Tibial artery (tissue), 4 donors: ENCODE data around the gene IL21R.
"Not testable (repeated sequence)": the region's sequence is repeated elsewhere in the genome, so short reads cannot be mapped to it uniquely, and the experiment has no call there.

Experiments
- DNase-seq, 2 donors: peaks; one replicate each; pipeline ENCODE4 v3.0.0-alpha.2; 2019
- H3K27ac ChIP-seq, 2 donors: fragments of 200-600 bp; sonication (generic) in 1 of 2; 1 replicate in 1 of 2; 2 replicates in 1 of 2; pipeline ENCODE4 v1.5.1; 2018 to 2019; ENCODE audit warnings: mild to moderate bottlenecking in 1 of 2
- H3K27me3 ChIP-seq, 2 donors: fragments of 200-600 bp; sonication (generic) in 1 of 2; one replicate each; pipeline versions ENCODE4 v1.5.1 to v1.6.0; 2016 to 2019
- H3K36me3 ChIP-seq, 3 donors: fragments of 200-600 bp; sonication (generic) in 2 of 3; one replicate each; pipeline ENCODE4 v1.5.1; 2016 to 2019; ENCODE audit warnings: mild to moderate bottlenecking in 2 of 3
- H3K4me1 ChIP-seq, 4 donors: fragments of 200-600 bp; sonication (generic) in 2 of 4; 1 replicate in 3 of 4; 2 replicates in 1 of 4; pipeline ENCODE4 v1.5.1; 2016 to 2019
- H3K4me3 ChIP-seq, 2 donors: fragments of 200-600 bp; sonication (generic) in 1 of 2; 1 replicate in 1 of 2; 2 replicates in 1 of 2; pipeline ENCODE4 v1.5.1; 2018 to 2019; ENCODE audit warnings: mild to moderate bottlenecking in 2 of 2
- H3K9me3 ChIP-seq, 3 donors: fragments of 200-600 bp; sonication (generic) in 1 of 3; one replicate each; pipeline ENCODE4 v1.5.1; 2016 to 2019
- CTCF ChIP-seq, 2 experiments: fragments of 200-600 bp in 1 of 2; fragments of 450-650 bp in 1 of 2; IDR thresholded peaks; one replicate each; pipeline ENCODE4 v1.5.1; 2017 to 2019; ENCODE audit warnings: antibody characterized with exemption in 2 of 2, mild to moderate bottlenecking in 1 of 2, moderate library complexity in 1 of 2
- intact Hi-C: fragments of 100-400 bp; cut with DNase I; formaldehyde crosslinking; loops from one replicate; pipeline ENCODE4 v1.15.0; 2023; ENCODE audit warnings: low total_unique reads

Gene IL21R

GRCh38 chr16:27450196-27450549 is 48.2 kb downstream of the IL21R start:
- no peaks in the 10 kb centered on the region for H3K4me1 ChIP-seq
- no peak overlapping the region for H3K27ac ChIP-seq
- peaks cover 0 to 46% of the 10 kb centered on the region in 2 donors for H3K27me3 ChIP-seq
- TF ChIP-seq CTCF (IDR thresholded peaks at IDR 0.05) = no peak
- H3K4me3 ChIP-seq = no peak overlapping the region
- DNase-seq = no peak
- intact Hi-C loops = loop anchor here (10.0 kb wide), 1 partner anchor 75 kb away; no protein-coding TSS in a partner anchor
- H3K36me3 ChIP-seq = no peaks in the 10 kb centered on the region
- peaks cover 0 to 3% (median 0%) of the 10 kb centered on the region in 3 donors for H3K9me3 ChIP-seq

- intact Hi-C loops = loop anchor here (10.0 kb wide), 1 partner anchor 78 kb away; no protein-coding TSS in a partner anchor
- Histone ChIP-seq H3K4me3 (no peak overlapping the region), H3K4me1 (no peaks in the 10 kb centered on the region), H3K27ac (no peak overlapping the region), H3K36me3 (no peaks in the 10 kb centered on the region), H3K9me3 (no peaks in the 10 kb centered on the region), H3K27me3 (peaks cover 0 to 30% of the 10 kb centered on the region in 2 donors)
- DNase-seq = no peak
- no peak for TF ChIP-seq CTCF (IDR thresholded peaks at IDR 0.05)
These were observed 50.9 kb downstream of the IL21R start for GRCh38 chr16:27452569-27453493.

- Histone ChIP-seq H3K27ac (no peak overlapping the region), H3K36me3 (peaks cover 0 to under 1% (median 0%) of the 10 kb centered on the region in 3 donors), H3K27me3 (peaks cover 0 to 25% of the 10 kb centered on the region in 2 donors), H3K4me1 (no peaks in the 10 kb centered on the region), H3K4me3 (no peak overlapping the region), H3K9me3 (no peaks in the 10 kb centered on the region)
- no peak for DNase-seq
- TF ChIP-seq CTCF (IDR thresholded peaks at IDR 0.05) = no peak
- intact Hi-C loops = loop anchor here (10.0 kb wide), 1 partner anchor 79 kb away; no protein-coding TSS in a partner anchor
These were observed 51.5 kb downstream of the IL21R start for GRCh38 chr16:27453494-27453825.

- peaks cover 0 to 6% of the 10 kb centered on the region in 2 donors for H3K27me3 ChIP-seq
- H3K9me3 ChIP-seq = no peaks in the 10 kb centered on the region
- no peak for DNase-seq
- intact Hi-C loops = loop anchor here (5.0 to 10.0 kb wide), 2 partner anchors 81 to 273 kb away; no protein-coding TSS in a partner anchor
- H3K27ac ChIP-seq = no peak overlapping the region
- no peaks in the 10 kb centered on the region for H3K4me1 ChIP-seq
- H3K36me3 ChIP-seq = peaks cover under 1 to 23% (median 2%) of the 10 kb centered on the region in 3 donors
- no peak overlapping the region for H3K4me3 ChIP-seq
- no peak for TF ChIP-seq CTCF (IDR thresholded peaks at IDR 0.05)
These were observed 53.7 kb downstream of the IL21R start for GRCh38 chr16:27455700-27456099.

GRCh38 chr16:27457605-27457900 is 55.6 kb downstream of the IL21R start:
- not testable (repeated sequence) for H3K27me3 ChIP-seq, H3K4me1 ChIP-seq, H3K27ac ChIP-seq, H3K4me3 ChIP-seq, DNase-seq, H3K9me3 ChIP-seq
- H3K36me3 ChIP-seq = peaks cover 8 to 41% (median 21%) of the 10 kb centered on the region in 3 donors
- intact Hi-C loops = loop anchor here (5.0 to 10.0 kb wide), 2 partner anchors 83 to 275 kb away; no protein-coding TSS in a partner anchor

- DNase-seq = no peak
- intact Hi-C loops = loop anchor here (5.0 to 10.0 kb wide), 2 partner anchors 83 to 276 kb away; no protein-coding TSS in a partner anchor
- Histone ChIP-seq H3K9me3 (no peaks in the 10 kb centered on the region), H3K27ac (no peak overlapping the region), H3K4me3 (no peak overlapping the region), H3K4me1 (no peaks in the 10 kb centered on the region), H3K27me3 (no peaks in the 10 kb centered on the region), H3K36me3 (peaks cover 13 to 49% (median 28%) of the 10 kb centered on the region in 3 donors)
- TF ChIP-seq CTCF (IDR thresholded peaks at IDR 0.05) = no peak
These were observed 56.3 kb downstream of the IL21R start for GRCh38 chr16:27458258-27458657.
